Testis (tissue), 3 donors: ENCODE results near the gene GPR31. TPM values are rescaled to one million over a fixed set of nuclear protein-coding genes. Genes with fewer than 3 reads are reported as not detected.

ENCODE experiments used
- DNase-seq: peaks from one replicate; pipeline ENCODE4 v3.0.0-alpha.2; 2019
- H3K27ac ChIP-seq, 2 donors: fragments of 200-600 bp; sonication (generic); one replicate each; pipeline ENCODE4 v1.5.1; 2019
- H3K27me3 ChIP-seq: fragments of 200-600 bp; sonication (generic); one replicate; pipeline ENCODE4 v1.5.1; 2019
- H3K36me3 ChIP-seq: fragments of 200-600 bp; sonication (generic); one replicate; pipeline ENCODE4 v1.5.1; 2017; ENCODE audit warnings: low read depth; ENCODE audit errors: missing control alignments
- H3K4me1 ChIP-seq: fragments of 200-600 bp; sonication (generic); one replicate; pipeline ENCODE4 v1.5.1; 2019
- H3K4me3 ChIP-seq, 2 donors: fragments of 200-600 bp; sonication (generic); one replicate each; pipeline ENCODE4 v1.5.1; 2017 to 2019
- H3K9me3 ChIP-seq: fragments of 200-600 bp; sonication (generic); one replicate; pipeline ENCODE4 v1.5.1; 2017
- POLR2A ChIP-seq: fragments of 450-650 bp; IDR thresholded peaks from one replicate; pipeline ENCODE4 v1.6.1; 2017; ENCODE audit warnings: antibody characterized with exemption, mild to moderate bottlenecking, moderate library complexity
- WGBS, 2 donors: methylation state at CpG; one replicate each; pipeline ENCODE4 v1.1.5; 2018; 5-methylcytosine and 5-hydroxymethylcytosine counted together
- intact Hi-C: fragments of 100-400 bp; cut with DNase I; formaldehyde crosslinking; loops from one replicate; pipeline ENCODE4 v1.15.1; 2023; ENCODE audit warnings: low total_unique reads
- polyA plus RNA-seq: library from polyadenylated mRNA; stranded (reverse); fragments of 350-450 nt; fragmentation: Illumina TruSeq; extraction: RNeasy Lipid Tissue Mini Kit (QIAGEN cat#74804); gene quantifications from one replicate; pipeline ENCODE4 v1.2.3, GENCODE V29; 2014; ENCODE audit warnings: low read depth, low replicate concordance; ENCODE audit not compliant: insufficient read depth
- total RNA-seq, 2 donors: library from RNA; depleted of rRNA; stranded (reverse); fragments of >200 nt; gene quantifications; one replicate each; pipeline ENCODE4 v1.2.3, GENCODE V29; 2016
- TF ChIP-seq, protein P1 (sequence below), 3 experiments: fragments of 450-650 bp in 2 of 3; fragments of 200-600 bp in 1 of 3; sonication (generic) in 1 of 3; IDR thresholded peaks; one replicate each; pipeline ENCODE4 v1.5.1; 2016 to 2019; ENCODE audit warnings: antibody characterized with exemption in 3 of 3, mild to moderate bottlenecking in 2 of 3, moderate library complexity in 1 of 3

GPR31 gene
- total and polyA plus RNA-seq, 3 donors from 2014 or later, result 0.19 to 0.71 (median 0.20) TPM

DNA sequence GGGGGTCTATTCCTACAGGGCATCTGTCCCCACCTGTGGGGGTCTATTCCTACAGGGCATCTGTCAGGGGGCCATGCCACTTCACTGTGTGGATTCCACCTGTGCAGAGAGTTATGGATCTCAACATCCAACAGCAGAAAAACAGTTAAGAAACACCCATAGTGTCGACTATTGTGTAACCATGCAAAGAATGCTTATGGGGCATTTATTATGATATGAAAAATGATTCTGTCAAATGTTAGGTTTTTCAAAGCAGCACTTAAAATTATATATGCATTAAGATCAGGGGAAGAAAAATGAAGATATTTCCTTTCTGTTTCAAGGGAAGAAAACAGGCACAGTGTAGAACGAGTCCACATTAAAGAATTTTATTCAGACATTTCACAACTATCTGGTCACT lies 2.9 kb downstream of the GPR31 start:
- 71 to 72% methylated on average over 2 of the region's 2 CpGs for WGBS, 2 donors
- TF ChIP-seq, protein P1, sequence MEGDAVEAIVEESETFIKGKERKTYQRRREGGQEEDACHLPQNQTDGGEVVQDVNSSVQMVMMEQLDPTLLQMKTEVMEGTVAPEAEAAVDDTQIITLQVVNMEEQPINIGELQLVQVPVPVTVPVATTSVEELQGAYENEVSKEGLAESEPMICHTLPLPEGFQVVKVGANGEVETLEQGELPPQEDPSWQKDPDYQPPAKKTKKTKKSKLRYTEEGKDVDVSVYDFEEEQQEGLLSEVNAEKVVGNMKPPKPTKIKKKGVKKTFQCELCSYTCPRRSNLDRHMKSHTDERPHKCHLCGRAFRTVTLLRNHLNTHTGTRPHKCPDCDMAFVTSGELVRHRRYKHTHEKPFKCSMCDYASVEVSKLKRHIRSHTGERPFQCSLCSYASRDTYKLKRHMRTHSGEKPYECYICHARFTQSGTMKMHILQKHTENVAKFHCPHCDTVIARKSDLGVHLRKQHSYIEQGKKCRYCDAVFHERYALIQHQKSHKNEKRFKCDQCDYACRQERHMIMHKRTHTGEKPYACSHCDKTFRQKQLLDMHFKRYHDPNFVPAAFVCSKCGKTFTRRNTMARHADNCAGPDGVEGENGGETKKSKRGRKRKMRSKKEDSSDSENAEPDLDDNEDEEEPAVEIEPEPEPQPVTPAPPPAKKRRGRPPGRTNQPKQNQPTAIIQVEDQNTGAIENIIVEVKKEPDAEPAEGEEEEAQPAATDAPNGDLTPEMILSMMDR (IDR thresholded peaks at IDR 0.05), result no peak
- no peak for TF ChIP-seq POLR2A
- Histone ChIP-seq H3K36me3 (no peaks in the 10 kb centered on the region), H3K4me1 (no peaks in the 10 kb centered on the region), H3K4me3 (no peak overlapping the region), H3K27ac (no peak overlapping the region), H3K27me3 (no peaks in the 10 kb centered on the region), H3K9me3 (no peaks in the 10 kb centered on the region)
- no peak for DNase-seq
- intact Hi-C loops, result no loop called here

- Histone ChIP-seq H3K4me1 (no peaks in the 10 kb centered on the region), H3K4me3 (no peak overlapping the region), H3K27ac (no peak overlapping the region), H3K27me3 (no peaks in the 10 kb centered on the region), H3K36me3 (no peaks in the 10 kb centered on the region), H3K9me3 (no peaks in the 10 kb centered on the region)
- intact Hi-C loops, result no loop called here
- 82 to 87% methylated on average over 7 to 9 of the region's 9 CpGs for WGBS, 2 donors
- TF ChIP-seq, protein P1 (IDR thresholded peaks at IDR 0.05), result no peak
- TF ChIP-seq POLR2A, result no peak
- no peak for DNase-seq
Measured at GRCh38 chr6:167154291-167154690, 3.5 kb downstream of the GPR31 start.

DNA sequence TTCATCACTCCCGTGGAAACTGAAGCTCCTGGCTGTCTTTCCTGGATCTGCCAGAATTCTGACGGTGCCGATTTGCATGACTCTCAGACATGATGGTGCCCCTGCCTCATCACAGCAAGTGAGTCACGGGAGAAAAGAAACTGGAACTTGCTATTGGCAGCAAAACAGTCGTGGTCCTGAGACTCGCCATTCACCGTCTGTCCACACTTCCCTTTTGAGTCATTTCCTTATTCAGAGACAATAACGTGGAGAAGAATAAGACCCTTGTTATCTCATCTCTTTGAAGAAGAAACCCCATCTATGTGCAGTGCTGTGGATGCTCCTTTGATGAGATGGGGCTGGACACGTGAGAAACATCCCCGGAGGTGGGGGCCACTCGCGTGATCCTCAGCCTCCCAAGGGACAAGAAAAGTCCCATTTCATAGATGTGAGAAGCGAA lies 4.2 kb downstream of the GPR31 start:
- Histone ChIP-seq H3K27ac (no peak overlapping the region), H3K36me3 (no peaks in the 10 kb centered on the region), H3K4me3 (no peak overlapping the region), H3K4me1 (no peaks in the 10 kb centered on the region), H3K27me3 (no peaks in the 10 kb centered on the region), H3K9me3 (no peaks in the 10 kb centered on the region)
- TF ChIP-seq, protein P1 (IDR thresholded peaks at IDR 0.05), result no peak
- no peak for TF ChIP-seq POLR2A
- DNase-seq, result no peak
- intact Hi-C loops, result no loop called here
- 81 to 83% methylated on average over 13 of the region's 13 CpGs for WGBS, 2 donors

GRCh38 chr6:167152862-167153261 lies 4.9 kb downstream of the GPR31 start:
- Histone ChIP-seq H3K27me3 (no peaks in the 10 kb centered on the region), H3K9me3 (no peaks in the 10 kb centered on the region), H3K27ac (no peak overlapping the region), H3K36me3 (no peaks in the 10 kb centered on the region), H3K4me3 (no peak overlapping the region), H3K4me1 (no peaks in the 10 kb centered on the region)
- TF ChIP-seq, protein P1 (IDR thresholded peaks at IDR 0.05), result no peak
- no peak for TF ChIP-seq POLR2A
- WGBS, 2 donors, result 83 to 87% methylated on average over 9 of the region's 9 CpGs
- DNase-seq, result no peak
- intact Hi-C loops, result no loop called here

DNA sequence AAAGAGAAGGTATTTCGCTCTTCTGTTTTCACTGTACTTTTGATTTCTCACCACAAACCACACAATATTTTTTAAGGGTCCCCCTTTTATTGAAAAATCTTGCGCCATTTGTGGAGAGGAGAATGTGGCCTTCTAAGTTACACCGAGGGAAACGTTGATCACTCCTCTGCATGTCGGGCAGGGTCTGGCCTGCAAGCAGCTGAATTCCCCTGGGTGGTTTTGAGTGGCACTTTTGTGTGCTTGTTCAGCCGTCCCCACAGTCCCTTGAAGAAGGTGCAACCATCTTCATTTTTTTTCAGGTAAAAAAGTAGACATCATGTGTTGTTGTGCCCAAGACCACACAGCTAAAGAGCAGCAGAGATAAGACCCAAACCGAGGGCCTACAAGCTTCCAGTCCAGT lies 6.1 kb downstream of the GPR31 start:
- Histone ChIP-seq H3K27ac (no peak overlapping the region), H3K9me3 (no peaks in the 10 kb centered on the region), H3K4me1 (no peaks in the 10 kb centered on the region), H3K4me3 (no peak overlapping the region), H3K27me3 (no peaks in the 10 kb centered on the region), H3K36me3 (no peaks in the 10 kb centered on the region)
- 94 to 97% methylated on average over 7 of the region's 7 CpGs for WGBS, 2 donors
- intact Hi-C loops, result no loop called here
- no peak for TF ChIP-seq POLR2A
- TF ChIP-seq, protein P1 (IDR thresholded peaks at IDR 0.05), result no peak
- no peak for DNase-seq
